Lung (tissue), 12 donors: ENCODE data around the gene LYPD6B. TPM values are rescaled to one million over a fixed set of nuclear protein-coding genes. Genes with fewer than 3 reads are reported as not detected.

Experiments used
- ATAC-seq: fragments of 200-7000 bp; cut with Tn5 transposase; one replicate; pipeline ENCODE4 v1.9.1; 2020; ENCODE audit warnings: moderate number of reproducible peaks; ENCODE audit not compliant: insufficient read depth, low FRiP score
- DNase-seq, 3 donors: peaks; one replicate each; pipeline ENCODE4 v3.0.0-alpha.2; 2013 to 2017
- H3K27ac ChIP-seq, 2 donors: one replicate each; pipeline ENCODE4 v1.5.1; 2013; ENCODE audit warnings: mild to moderate bottlenecking in 2 of 2, moderate library complexity in 2 of 2, control low read depth in 1 of 2, inconsistent platforms in 1 of 2, low read depth in 1 of 2, low read length in 1 of 2
- H3K27me3 ChIP-seq, 3 donors: one replicate each; pipeline ENCODE4 v1.5.1; 2013; ENCODE audit warnings: low read length in 2 of 3; ENCODE audit not compliant: control insufficient read depth in 3 of 3, insufficient read depth in 3 of 3
- H3K36me3 ChIP-seq, 4 donors: one replicate each; pipeline ENCODE4 v1.5.1; 2013; ENCODE audit warnings: low read length in 4 of 4, mild to moderate bottlenecking in 1 of 4, moderate library complexity in 1 of 4; ENCODE audit not compliant: control insufficient read depth in 4 of 4, insufficient read depth in 4 of 4
- H3K4me1 ChIP-seq, 5 donors: one replicate each; pipeline ENCODE4 v1.5.1; 2013; ENCODE audit warnings: low read length in 5 of 5, mild to moderate bottlenecking in 2 of 5, moderate library complexity in 1 of 5; ENCODE audit not compliant: control insufficient read depth in 5 of 5, insufficient read depth in 5 of 5
- H3K4me3 ChIP-seq: one replicate; pipeline ENCODE4 v1.5.1; 2013; ENCODE audit warnings: mild to moderate bottlenecking, control low read depth, moderate library complexity
- H3K9ac ChIP-seq, 2 donors: one replicate each; pipeline ENCODE4 v1.5.1; 2013; ENCODE audit warnings: low read length in 2 of 2, control low read depth in 1 of 2; ENCODE audit not compliant: insufficient read depth in 1 of 2
- H3K9me3 ChIP-seq, 4 donors: one replicate each; pipeline ENCODE4 v1.5.1; 2013; ENCODE audit warnings: low read length in 3 of 4, mild to moderate bottlenecking in 1 of 4, moderate library complexity in 1 of 4; ENCODE audit not compliant: control insufficient read depth in 4 of 4, insufficient read depth in 3 of 4
- CTCF ChIP-seq: IDR thresholded peaks from 2 replicates; pipeline ENCODE4 v1.5.1; 2012; ENCODE audit warnings: mild to moderate bottlenecking; ENCODE audit errors: control extremely low read depth, extremely low read depth
- WGBS, 2 donors: extraction: QIAGEN DNeasy Blood & Tissue Kit; methylation state at CpG; one replicate each; pipeline ENCODE4 v1.1.7; 2013; 5-methylcytosine and 5-hydroxymethylcytosine counted together
- polyA plus RNA-seq, 2 donors: library from polyadenylated mRNA; stranded (reverse); fragments of 200-250 nt; gene quantifications; one replicate each; pipeline ENCODE4 v1.2.1, GENCODE V29; 2013
- total RNA-seq, 2 donors: library from RNA; depleted of rRNA in 1 of 2; stranded (reverse); fragments of >200 nt in 1 of 2; gene quantifications; one replicate each; pipeline ENCODE4 v1.2.1, GENCODE V29; 2014 to 2021
- donor health status: control.
- donor health status: control.
- donor health status: Bipolar disorder and iron deficiency.
- donor health status: healthy.
- donor health status: DM: yes; HTN: yes; CAD: no.

The LYPD6B gene
- total and polyA plus RNA-seq, 4 donors = 2.5 to 12.4 (median 3.4) TPM

GRCh38 chr2:149059822-149060221, 21.3 kb downstream of the LYPD6B start:
- 79 to 89% methylated on average over 1 of the region's 1 CpG for WGBS, 2 donors
- TF ChIP-seq CTCF = no peak
- no peak for ATAC-seq

GRCh38 chr2:149061133-149061745, 22.7 kb downstream of the LYPD6B start:
- no peak for TF ChIP-seq CTCF
- DNase-seq (no peak), ATAC-seq (no peak)
- Histone ChIP-seq H3K4me1 (peaks cover 0 to 45% (median 15%) of the 10 kb centered on the region in 5 donors), H3K27me3 (no peaks in the 10 kb centered on the region), H3K9me3 (no peaks in the 10 kb centered on the region), H3K36me3 (no peaks in the 10 kb centered on the region), H3K4me3 (no peak overlapping the region), H3K9ac (no peak overlapping the region), H3K27ac (no peak overlapping the region)
- 89 to 91% methylated on average over 2 of the region's 2 CpGs for WGBS, 2 donors

More at GRCh38 chr2:149059822-149060221, 21.3 kb downstream of the LYPD6B start:
- Histone ChIP-seq H3K36me3 (no peaks in the 10 kb centered on the region), H3K9ac (no peak overlapping the region), H3K4me3 (no peak overlapping the region), H3K4me1 (peaks cover 0 to 39% (median 15%) of the 10 kb centered on the region in 5 donors), H3K9me3 (no peaks in the 10 kb centered on the region), H3K27ac (no peak overlapping the region), H3K27me3 (no peaks in the 10 kb centered on the region)
- no peak for DNase-seq

GRCh38 chr2:149062531-149062930, 24.0 kb downstream of the LYPD6B start:
- H3K27me3 ChIP-seq = no peaks in the 10 kb centered on the region
- no peaks in the 10 kb centered on the region for H3K36me3 ChIP-seq
- DNase-seq (no peak), ATAC-seq (no peak)
- peaks cover 0 to 34% (median 10%) of the 10 kb centered on the region in 5 donors for H3K4me1 ChIP-seq
- no peaks in the 10 kb centered on the region for H3K9me3 ChIP-seq
- no peak overlapping the region for H3K27ac ChIP-seq
- no peak for TF ChIP-seq CTCF
- no peak overlapping the region for H3K4me3 ChIP-seq
- WGBS, 2 donors = 78 to 80% methylated on average over 3 of the region's 3 CpGs
- no peak overlapping the region for H3K9ac ChIP-seq

GRCh38 chr2:149063177-149063576, 24.7 kb downstream of the LYPD6B start:
- TF ChIP-seq CTCF = no peak
- WGBS, 2 donors = 88 to 89% methylated on average over 4 of the region's 4 CpGs
- Histone ChIP-seq H3K27ac (no peak overlapping the region), H3K9ac (no peak overlapping the region), H3K36me3 (no peaks in the 10 kb centered on the region), H3K4me1 (peaks cover 0 to 27% (median 4%) of the 10 kb centered on the region in 5 donors), H3K4me3 (no peak overlapping the region), H3K9me3 (no peaks in the 10 kb centered on the region), H3K27me3 (no peaks in the 10 kb centered on the region)
- ATAC-seq = no peak
- DNase-seq = no peak
